ENCODE results near the gene BORCS8.

DNA sequence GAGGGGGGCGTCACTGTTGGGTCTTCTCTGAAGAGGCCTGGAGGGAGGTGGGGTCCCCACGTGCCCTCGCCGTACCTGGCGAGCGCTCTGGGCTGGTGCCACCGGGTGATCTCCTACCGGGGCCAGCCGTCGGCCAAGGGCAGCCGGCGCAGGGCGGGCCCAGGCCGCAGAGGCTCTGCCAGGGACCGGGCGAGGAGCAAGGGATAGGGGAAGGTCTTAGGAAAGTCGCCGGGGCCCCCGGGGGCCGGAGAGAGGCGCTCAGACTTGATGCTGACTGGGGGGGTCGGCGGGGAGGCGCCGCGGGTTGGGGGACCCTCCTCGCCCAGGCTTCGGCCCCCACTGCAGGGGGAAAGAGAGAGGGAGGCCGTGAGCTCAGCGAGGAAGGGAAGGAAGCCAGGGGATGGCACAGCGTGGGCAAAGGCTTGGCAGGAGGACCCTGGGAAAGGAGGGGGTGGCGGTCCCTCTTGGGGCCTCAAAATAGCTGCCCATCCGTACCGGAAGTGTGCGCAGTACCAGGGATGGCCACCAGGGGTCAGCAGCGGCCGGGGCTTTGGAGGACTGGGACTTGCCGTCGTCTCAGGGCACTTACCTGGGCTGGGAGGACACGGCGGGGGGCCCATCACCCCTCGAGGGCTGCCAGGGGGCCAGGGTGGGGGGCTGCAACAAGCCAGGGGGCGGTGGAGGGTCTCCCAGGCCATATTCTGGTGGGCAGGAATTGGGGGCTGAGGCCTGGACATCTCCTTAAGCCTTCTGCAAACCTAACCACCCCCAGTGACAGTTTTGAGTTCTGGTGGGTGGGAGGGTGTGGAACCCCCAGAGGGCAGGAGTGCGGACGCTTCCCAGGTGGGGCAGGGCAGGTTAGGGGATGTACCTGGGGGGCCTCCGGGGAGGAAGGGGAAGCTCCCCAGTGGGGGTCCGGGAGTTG, 46.0 kb downstream of the BORCS8 start:
- TF ChIP-seq, protein P1, sequence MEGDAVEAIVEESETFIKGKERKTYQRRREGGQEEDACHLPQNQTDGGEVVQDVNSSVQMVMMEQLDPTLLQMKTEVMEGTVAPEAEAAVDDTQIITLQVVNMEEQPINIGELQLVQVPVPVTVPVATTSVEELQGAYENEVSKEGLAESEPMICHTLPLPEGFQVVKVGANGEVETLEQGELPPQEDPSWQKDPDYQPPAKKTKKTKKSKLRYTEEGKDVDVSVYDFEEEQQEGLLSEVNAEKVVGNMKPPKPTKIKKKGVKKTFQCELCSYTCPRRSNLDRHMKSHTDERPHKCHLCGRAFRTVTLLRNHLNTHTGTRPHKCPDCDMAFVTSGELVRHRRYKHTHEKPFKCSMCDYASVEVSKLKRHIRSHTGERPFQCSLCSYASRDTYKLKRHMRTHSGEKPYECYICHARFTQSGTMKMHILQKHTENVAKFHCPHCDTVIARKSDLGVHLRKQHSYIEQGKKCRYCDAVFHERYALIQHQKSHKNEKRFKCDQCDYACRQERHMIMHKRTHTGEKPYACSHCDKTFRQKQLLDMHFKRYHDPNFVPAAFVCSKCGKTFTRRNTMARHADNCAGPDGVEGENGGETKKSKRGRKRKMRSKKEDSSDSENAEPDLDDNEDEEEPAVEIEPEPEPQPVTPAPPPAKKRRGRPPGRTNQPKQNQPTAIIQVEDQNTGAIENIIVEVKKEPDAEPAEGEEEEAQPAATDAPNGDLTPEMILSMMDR (IDR thresholded peaks at IDR 0.05; ENCODE audit: insufficient read depth, low read length): peak; percentile 98
- TF ChIP-seq, protein P2, sequence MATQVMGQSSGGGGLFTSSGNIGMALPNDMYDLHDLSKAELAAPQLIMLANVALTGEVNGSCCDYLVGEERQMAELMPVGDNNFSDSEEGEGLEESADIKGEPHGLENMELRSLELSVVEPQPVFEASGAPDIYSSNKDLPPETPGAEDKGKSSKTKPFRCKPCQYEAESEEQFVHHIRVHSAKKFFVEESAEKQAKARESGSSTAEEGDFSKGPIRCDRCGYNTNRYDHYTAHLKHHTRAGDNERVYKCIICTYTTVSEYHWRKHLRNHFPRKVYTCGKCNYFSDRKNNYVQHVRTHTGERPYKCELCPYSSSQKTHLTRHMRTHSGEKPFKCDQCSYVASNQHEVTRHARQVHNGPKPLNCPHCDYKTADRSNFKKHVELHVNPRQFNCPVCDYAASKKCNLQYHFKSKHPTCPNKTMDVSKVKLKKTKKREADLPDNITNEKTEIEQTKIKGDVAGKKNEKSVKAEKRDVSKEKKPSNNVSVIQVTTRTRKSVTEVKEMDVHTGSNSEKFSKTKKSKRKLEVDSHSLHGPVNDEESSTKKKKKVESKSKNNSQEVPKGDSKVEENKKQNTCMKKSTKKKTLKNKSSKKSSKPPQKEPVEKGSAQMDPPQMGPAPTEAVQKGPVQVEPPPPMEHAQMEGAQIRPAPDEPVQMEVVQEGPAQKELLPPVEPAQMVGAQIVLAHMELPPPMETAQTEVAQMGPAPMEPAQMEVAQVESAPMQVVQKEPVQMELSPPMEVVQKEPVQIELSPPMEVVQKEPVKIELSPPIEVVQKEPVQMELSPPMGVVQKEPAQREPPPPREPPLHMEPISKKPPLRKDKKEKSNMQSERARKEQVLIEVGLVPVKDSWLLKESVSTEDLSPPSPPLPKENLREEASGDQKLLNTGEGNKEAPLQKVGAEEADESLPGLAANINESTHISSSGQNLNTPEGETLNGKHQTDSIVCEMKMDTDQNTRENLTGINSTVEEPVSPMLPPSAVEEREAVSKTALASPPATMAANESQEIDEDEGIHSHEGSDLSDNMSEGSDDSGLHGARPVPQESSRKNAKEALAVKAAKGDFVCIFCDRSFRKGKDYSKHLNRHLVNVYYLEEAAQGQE (IDR thresholded peaks at IDR 0.05; ENCODE audit: insufficient replicate concordance, low read depth): no peak
- no peak for TF ChIP-seq SPI1 (IDR thresholded peaks at IDR 0.05; ENCODE audit: borderline replicate concordance, low read depth)

Measured in HL-60 (cell line).